GM18505 (cell line): Measurements from ENCODE around the gene TMEM258.

ENCODE experiments used
- ATAC-seq: cut with Tn5 transposase; IDR thresholded peaks from one replicate; pipeline ENCODE4 v1.9.1; 2021; ENCODE audit not compliant: unreplicated experiment
- POLR2A ChIP-seq: IDR thresholded peaks from 4 replicates; pipeline ENCODE4 v1.6.1; 2011; ENCODE audit warnings: borderline replicate concordance; ENCODE audit not compliant: insufficient read depth, insufficient read length; ENCODE audit errors: extremely low read depth

Gene TMEM258

DNA sequence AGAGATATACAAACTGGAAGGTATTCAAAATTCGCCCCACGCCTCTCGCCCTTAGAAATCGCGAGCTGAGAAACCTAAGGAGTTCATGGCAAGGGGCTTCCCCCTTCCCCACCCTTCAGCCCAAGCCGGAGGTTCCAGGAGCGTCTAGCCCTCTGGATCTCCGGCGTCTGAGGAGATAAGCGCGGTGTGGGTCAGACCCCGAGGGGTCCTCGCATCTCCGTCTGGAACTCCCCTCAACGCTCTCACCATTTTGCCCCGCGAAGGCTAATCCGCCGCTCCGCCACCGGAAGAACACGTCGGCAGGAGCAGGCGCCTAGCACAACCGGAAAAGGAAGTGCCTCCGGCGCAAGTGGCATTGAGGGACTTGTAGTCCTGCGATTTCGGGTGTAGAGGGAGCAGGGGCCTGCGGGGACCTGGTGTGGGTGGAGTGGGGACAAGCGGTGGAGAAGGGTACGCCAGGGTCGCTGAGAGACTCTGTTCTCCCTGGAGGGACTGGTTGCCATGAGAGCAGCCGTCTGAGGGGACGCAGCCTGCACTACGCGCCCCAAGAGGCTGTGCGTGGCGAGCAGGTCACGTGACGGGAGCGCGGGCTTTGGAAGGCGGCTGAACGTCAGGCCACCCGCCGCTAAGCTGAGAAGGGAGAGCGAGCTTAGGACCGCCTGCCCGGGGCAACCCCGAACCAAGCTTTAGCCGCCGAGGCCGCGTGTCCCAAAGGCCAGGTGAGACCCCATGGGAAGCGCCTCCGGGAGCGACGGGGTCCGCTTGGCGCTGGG lies at the start of gene TMEM258, which contains the start of gene FEN1:
TMEM258 (minus strand) TSS at position 290 of the 773 bp plus-strand sequence; CDS start at position 249, 41 bp downstream.
FEN1 (plus strand) TSS at position 602 of the 773 bp plus-strand sequence. CDS start 2,451 bp downstream, outside the sequence.
- ATAC-seq = peak; percentile 77
- peak; percentile 93 for TF ChIP-seq POLR2A

DNA sequence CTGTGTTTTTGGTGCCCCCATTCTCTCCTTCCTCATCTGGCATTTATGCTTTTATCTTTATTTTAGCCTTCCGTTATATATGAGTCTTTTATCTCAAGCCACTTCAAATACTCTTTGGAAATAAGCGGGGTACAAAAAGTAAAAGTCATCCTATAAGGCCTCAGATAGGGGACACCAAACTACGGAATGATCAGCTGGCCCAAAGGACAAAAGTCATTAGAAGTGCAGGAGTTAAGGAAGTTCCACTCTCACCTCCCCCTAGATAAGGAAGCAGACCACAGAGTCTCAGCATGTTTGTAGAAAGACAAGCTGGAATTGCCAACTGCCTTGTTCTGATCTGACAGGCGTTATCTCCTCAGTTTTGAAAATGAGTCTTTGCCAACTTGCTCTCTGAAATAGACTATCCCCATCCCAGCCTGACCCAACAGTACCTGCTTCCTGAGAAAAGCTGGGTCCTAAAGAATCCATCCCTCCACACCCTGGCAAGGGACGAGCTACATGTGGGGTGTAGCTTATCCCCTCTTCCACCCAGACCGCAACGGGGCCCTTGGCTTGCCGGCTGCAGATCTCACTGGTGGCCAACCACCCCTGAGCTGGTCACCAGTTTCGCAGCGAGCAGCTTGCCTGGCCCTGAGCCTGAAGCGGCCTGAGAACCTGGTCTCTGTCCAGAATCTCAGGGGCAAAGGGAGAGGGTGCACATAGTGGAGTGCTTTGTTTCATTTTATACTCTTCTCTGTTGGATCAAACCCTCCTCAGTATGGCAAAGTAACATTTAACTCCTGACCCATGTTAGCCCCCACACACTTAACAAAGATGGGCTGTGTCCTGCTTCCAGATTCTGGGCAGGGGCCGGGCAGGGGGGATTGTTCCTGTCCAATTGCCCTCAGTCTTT lies 49.5 kb upstream of the TMEM258 start:
- no peak for ATAC-seq
- TF ChIP-seq POLR2A = no peak

DNA sequence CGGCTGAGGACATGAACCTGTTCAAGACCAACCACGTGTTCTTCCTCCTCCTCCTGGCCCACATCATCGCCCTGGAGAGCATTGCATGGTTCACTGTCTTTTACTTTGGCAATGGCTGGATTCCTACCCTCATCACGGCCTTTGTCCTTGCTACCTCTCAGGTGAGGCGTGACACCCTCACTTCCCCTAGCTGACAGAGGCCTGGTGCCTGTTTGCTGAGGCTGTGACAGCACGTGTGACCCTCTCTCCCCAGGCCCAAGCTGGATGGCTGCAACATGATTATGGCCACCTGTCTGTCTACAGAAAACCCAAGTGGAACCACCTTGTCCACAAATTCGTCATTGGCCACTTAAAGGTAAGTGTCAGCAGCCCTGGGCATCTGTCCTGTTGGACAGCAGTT lies 48.0 kb upstream of the TMEM258 start:
- ATAC-seq = no peak
- no peak for TF ChIP-seq POLR2A

DNA sequence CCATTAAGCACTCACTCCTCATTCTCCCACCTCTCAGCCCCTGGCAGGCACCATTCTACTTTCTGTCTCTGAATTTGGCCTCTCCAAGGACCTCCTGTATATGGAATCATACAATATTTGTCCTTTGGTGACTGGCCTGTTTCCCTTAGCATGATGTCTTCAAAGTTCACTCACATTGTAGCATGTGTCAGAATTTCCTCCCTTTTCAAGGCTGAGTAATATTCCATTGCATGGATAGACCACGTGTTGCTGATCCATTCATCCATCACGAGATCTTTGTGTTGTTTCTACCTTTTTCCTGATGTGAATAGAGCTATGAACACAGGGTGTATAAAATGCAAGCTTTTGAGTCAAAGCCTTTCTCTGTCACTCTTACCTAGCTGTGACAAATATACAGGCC lies 47.3 kb upstream of the TMEM258 start:
- TF ChIP-seq POLR2A = no peak
- ATAC-seq = no peak

DNA sequence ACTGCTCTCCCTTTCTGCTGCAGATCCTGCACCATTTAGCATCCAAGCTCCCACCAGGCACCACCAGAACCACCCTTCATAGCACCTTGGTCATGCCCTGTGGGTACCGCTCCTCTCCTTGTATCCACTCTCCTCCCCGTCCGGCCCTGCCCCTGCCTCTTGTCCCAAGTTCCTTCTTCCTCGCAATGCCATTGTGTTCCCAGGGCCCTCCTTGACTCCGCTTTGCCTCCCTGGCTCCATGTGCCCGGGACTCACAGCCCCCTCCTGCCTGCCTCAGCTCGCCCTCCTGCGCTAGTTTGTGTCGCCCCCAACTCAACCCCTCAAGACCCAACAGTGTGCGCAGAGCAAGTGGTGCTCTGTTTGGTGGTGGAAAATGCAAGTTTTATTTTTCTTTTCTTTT lies 46.5 kb upstream of the TMEM258 start:
- TF ChIP-seq POLR2A = no peak
- no peak for ATAC-seq

DNA sequence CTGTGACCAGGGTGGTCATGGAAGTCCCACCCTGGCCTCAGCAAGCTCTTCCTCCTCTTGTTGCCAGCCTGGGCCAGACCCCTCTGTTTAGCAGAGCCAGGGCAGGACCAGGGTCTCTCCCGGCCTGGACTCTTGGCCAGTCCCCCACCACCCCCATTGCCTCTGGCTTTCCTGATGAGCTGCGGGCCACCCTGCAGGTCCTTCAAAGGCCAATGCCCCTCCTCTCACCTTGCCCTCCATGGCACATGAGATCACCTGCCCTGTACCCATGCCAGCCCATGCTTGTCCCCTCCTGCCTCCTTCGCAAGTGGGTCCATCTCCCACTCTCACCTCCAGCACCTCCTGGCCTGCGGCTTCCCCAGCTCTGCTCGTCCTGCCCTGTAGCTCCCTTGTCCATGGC lies 46.1 kb upstream of the TMEM258 start:
- TF ChIP-seq POLR2A = no peak
- no peak for ATAC-seq

DNA sequence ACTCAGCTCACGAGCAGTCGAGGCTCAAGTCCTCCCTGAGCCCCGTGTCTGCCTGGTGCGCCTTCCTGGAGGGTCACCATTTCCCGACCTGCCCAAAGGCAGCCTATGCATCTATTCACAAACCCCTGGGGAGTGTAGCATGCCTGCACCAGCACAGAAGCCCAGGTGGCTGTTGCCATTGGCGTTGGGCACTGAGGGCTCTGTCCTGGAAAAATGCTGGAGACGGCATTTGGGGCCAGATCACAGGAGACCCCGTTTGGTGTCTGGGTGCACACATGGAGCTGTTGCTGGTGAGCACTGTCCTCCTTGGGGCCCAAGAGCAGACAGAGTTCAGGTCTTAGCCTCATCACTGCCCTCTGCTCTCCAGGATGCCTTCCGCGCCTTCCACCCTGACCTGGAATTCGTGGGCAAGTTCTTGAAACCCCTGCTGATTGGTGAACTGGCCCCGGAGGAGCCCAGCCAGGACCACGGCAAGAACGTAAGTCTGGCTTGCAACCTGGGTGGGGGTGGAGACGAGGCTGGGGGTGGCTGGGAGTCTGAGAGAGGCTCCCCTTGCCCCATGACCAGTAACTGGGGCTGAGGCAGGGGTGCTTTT lies 45.1 kb upstream of the TMEM258 start:
- TF ChIP-seq POLR2A = peak; percentile 25
- ATAC-seq = no peak

DNA sequence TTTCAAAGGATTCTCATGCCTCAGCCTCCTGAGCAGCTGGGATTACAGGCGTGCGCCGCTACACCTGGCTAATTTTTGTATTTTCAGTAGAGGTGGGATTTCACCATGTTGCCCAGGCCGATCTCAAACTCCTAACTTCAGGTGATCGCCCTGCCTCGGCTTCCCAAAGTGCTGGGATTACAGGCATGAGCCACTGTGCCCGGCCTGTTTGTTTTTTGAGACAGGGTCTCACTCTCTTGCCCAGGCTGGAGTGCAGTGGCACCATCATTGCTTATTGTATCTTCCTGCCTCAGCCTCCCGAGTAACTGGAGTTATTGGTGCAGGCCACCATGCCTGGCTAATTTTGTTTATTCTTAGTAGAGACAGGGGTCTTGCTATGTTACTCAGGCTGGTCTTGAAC lies 43.8 kb upstream of the TMEM258 start:
- ATAC-seq = no peak
- TF ChIP-seq POLR2A = no peak

DNA sequence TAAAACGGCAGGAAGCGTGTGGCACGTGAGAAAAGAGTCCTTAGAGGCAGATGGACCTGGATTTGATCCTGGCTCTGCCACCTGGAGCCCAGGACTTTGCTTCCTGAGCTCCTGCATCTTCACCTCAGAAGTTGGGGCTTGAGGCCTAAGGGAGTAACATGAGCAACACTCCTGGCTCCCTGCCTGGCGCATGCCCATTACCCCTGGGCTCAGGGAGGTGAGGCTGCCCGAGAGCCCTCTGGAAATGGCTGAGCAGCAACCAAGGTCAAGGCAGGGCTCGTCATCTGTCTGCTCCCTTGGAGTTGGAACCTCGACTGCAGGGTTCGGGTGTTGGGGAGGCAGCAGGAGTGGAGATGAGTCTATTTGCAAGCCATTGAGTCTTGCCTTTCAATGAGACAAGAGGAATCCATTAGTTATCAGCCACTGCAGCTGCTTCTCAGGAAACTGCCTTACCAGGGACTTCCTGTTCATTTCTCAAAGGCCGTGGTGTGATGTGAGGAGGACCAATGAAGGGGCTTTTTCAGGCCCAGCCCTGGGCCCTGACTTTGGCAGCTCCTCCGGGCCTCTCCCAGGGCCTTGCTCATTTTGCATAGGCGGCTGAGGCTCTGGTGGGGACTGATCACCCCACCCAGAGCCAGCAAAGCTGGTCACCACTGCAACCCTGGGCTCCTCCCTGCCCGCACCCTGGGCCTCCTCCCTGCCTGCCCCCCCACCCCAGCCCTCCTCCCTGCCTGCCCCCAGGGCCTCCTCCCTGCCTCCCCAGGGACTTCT lies 42.1 kb upstream of the TMEM258 start:
- peak; percentile 73 for TF ChIP-seq POLR2A
- peak; percentile 84 for ATAC-seq

DNA sequence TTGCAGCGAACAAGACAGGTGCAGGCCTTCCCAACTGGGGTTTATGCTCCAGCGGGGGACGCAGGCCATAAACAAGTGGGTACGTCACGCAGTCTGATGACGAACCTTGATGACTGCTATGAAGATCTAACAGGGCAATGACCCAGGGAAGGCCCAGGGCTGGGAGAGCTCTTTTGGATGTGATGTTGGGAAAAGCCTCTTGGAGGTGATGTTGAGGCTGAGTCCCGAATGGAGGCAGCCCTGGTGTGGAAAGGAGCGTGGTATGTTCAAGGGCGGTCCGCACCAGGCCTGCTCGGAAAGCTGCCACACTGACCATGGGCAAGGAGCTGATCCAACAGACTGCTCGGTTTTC lies 41.5 kb upstream of the TMEM258 start:
- TF ChIP-seq POLR2A = no peak
- ATAC-seq = no peak

DNA sequence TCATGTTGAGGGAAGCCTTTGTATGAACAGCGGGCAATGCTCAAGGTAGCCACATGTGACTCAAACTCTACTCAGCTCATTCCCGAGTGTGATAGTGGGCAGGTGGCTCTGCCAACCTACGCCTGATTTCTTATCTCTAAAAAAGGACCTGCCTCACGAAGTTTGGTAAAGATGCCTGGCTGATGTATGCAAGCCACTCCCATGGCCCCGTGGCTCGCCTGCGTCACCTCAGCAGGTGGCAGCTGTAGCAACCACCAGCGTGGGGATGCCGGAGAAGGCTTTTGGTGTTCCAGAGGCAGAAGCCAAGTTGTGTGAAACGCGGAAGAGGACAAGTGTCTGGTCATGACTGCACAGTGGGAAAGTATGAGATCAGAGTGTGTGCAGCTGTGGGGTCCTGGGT lies 41.1 kb upstream of the TMEM258 start:
- no peak for ATAC-seq
- TF ChIP-seq POLR2A = no peak

DNA sequence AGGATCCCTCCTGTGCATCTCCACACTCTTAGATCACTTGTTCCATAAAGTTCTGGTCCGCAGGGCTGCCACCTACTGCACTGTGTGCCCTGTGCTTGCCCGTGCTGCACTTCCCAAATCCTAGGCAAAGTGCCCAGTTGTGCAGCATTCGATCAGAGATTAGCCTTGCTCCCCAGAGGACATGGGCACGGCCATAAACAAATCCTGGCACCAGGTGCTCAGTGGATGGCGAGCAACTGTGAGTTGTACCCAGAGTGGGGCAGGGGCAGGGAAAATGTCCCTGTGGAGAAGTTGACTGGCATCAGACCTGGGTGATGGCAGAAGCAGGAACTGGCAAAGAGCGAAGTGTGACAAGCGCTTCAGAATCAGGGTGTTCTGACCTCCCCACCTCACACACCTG lies 40.4 kb upstream of the TMEM258 start:
- TF ChIP-seq POLR2A = no peak
- ATAC-seq = no peak

DNA sequence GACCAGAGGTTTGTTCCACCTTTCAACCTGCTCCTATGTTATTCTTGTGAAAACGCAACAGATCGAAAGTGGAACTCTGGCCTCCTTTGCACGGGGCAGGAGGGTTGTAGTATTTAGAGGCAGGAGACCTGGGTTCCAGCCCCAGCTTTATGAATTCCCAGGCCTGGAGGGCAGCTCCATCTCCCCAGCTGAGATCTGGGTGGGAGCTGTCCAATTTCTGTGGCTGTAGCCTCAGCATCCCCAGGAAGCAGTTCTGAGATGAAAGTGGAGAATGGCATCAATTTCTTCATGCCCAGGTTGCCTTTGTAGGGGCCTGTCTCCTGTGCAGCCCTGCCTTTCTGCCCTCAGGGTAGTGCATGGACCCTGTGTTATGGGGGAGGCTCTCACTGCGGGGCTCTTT lies 39.8 kb upstream of the TMEM258 start:
- TF ChIP-seq POLR2A = no peak
- no peak for ATAC-seq
